Panc1 (cell line): ENCODE data around the gene TREML4.

ENCODE experiments used
- CTCF ChIP-seq: fragments of 450-650 bp; IDR thresholded peaks from 2 replicates; pipeline ENCODE4 v1.5.1; 2017; ENCODE audit warnings: mild to moderate bottlenecking
- POLR2AphosphoS5 ChIP-seq: IDR thresholded peaks from 2 replicates; pipeline ENCODE4 v1.6.1; 2012; ENCODE audit warnings: mild to moderate bottlenecking, low read depth, low read length, moderate library complexity
- SIN3A ChIP-seq: IDR thresholded peaks from 2 replicates; pipeline ENCODE4 v1.6.1; 2012; ENCODE audit warnings: low read depth, mild to moderate bottlenecking, low read length, moderate library complexity, borderline replicate concordance; ENCODE audit not compliant: insufficient read depth
- TCF7L2 ChIP-seq: IDR thresholded peaks from 2 replicates; pipeline ENCODE4 v1.6.1; 2011; ENCODE audit warnings: mild to moderate bottlenecking, low read depth, low read length, inconsistent platforms
- TF ChIP-seq, protein P1 (sequence below), 2 experiments: IDR thresholded peaks; 2 replicates each; pipeline ENCODE4 v1.6.1; 2011 to 2012; ENCODE audit warnings: low read depth in 2 of 2, control low read depth in 1 of 2, low read length in 1 of 2, mild to moderate bottlenecking in 1 of 2, moderate library complexity in 1 of 2; ENCODE audit not compliant: insufficient read depth in 1 of 2

DNA sequence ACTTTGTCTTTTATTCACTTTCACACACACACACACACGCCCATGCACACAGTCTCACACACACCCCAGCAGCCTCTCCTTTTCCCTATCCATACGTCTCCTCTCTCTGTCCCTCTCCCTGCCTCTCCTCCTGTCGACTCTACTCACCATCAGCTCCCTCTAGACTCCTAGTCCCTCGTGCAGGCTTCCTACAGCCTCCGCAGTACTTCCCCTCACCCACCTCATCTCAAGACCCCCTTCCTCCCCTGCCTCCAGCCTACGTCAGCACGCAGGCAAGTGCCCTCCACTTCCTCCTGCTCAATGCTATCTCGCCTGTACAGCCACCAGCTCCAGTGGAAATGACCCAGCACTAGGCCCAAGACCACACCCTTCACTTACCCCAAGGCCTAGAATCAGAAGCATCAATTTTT, 26.4 kb upstream of the TREML4 start:
- TF ChIP-seq CTCF (no peak), TCF7L2 (no peak), POLR2AphosphoS5 (no peak), SIN3A (no peak)
- TF ChIP-seq, protein P1, sequence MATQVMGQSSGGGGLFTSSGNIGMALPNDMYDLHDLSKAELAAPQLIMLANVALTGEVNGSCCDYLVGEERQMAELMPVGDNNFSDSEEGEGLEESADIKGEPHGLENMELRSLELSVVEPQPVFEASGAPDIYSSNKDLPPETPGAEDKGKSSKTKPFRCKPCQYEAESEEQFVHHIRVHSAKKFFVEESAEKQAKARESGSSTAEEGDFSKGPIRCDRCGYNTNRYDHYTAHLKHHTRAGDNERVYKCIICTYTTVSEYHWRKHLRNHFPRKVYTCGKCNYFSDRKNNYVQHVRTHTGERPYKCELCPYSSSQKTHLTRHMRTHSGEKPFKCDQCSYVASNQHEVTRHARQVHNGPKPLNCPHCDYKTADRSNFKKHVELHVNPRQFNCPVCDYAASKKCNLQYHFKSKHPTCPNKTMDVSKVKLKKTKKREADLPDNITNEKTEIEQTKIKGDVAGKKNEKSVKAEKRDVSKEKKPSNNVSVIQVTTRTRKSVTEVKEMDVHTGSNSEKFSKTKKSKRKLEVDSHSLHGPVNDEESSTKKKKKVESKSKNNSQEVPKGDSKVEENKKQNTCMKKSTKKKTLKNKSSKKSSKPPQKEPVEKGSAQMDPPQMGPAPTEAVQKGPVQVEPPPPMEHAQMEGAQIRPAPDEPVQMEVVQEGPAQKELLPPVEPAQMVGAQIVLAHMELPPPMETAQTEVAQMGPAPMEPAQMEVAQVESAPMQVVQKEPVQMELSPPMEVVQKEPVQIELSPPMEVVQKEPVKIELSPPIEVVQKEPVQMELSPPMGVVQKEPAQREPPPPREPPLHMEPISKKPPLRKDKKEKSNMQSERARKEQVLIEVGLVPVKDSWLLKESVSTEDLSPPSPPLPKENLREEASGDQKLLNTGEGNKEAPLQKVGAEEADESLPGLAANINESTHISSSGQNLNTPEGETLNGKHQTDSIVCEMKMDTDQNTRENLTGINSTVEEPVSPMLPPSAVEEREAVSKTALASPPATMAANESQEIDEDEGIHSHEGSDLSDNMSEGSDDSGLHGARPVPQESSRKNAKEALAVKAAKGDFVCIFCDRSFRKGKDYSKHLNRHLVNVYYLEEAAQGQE (IDR thresholded peaks at IDR 0.05; ENCODE audit: insufficient read depth in 1 of 2, low read depth in 2 of 2, low read length in 1 of 2): no peak
